HCT116 (cell line): ENCODE measurements around the gene TTC8. TPM values are rescaled to one million over a fixed set of nuclear protein-coding genes. Genes with fewer than 3 reads are reported as not detected.

Source experiments
- ATAC-seq: fragments of 200-7000 bp; cut with Tn5 transposase; 2 replicates; pipeline ENCODE4 v1.9.1; 2020; ENCODE audit warnings: mild to moderate bottlenecking, moderate library complexity
- BruUV-seq: library from RNA; stranded (reverse); fragments of 400-500 nt; replicated peaks from 2 replicates; lab custom pipeline; 2021; lab: Mats Ljungman, UMichigan
- CTCF ChIA-PET: fragments of 300-600 bp; sonication (Branson Sonifier 250); formaldehyde crosslinking; loops from one replicate; lab custom pipeline; 2021; ENCODE audit warnings: antibody characterized with exemption; lab: Charles Lee
- POLR2A ChIA-PET: fragments of 300-600, 350-600 bp; sonication (Branson Sonifier 250); formaldehyde crosslinking; loops from one replicate; lab custom pipeline; 2021; ENCODE audit warnings: antibody characterized with exemption; lab: Charles Lee
- RAD21 ChIA-PET, 2 experiments: fragments of 300-600 bp; sonication (Branson Sonifier 250); formaldehyde crosslinking; loops; one replicate each; lab custom pipeline; 2023; ENCODE audit warnings: low total read pairs in 2 of 2; ENCODE audit not compliant: uncharacterized antibody in 2 of 2, unreplicated experiment in 2 of 2, low non-redundant PET in 1 of 2; lab: Charles Lee
- DNase-seq: peaks from one replicate; pipeline ENCODE4 v3.0.0-alpha.2; 2010; ENCODE audit warnings: low read depth, low spot score
- H2AFZ ChIP-seq: fragments of 200-600 bp; shearing (Covaris generic), sonication (generic); 2 replicates; pipeline ENCODE4 v1.6.1; 2017; ENCODE audit warnings: low read depth, mixed run types, mixed read lengths, antibody characterized with exemption, low read length; ENCODE audit not compliant: poor library complexity, severe bottlenecking
- H3K27ac ChIP-seq: 2 replicates; pipeline ENCODE4 v1.5.1; 2012; ENCODE audit warnings: low read depth, low read length
- H3K27me3 ChIP-seq: fragments of 200-600 bp; sonication (generic); 2 replicates; pipeline ENCODE4 v1.6.1; 2016; ENCODE audit warnings: mixed run types, low read length, mixed read lengths; ENCODE audit not compliant: insufficient read depth
- H3K36me3 ChIP-seq, 2 experiments: fragments of 200-500 bp in 1 of 2; fragments of 200-600 bp in 1 of 2; sonication (Bioruptor generic) in 1 of 2; sonication (generic) in 1 of 2; 2 replicates each; pipeline versions ENCODE4 v1.5.1 to v1.6.1; 2014 to 2016; ENCODE audit warnings: low read length in 2 of 2, inconsistent platforms in 1 of 2, mixed read lengths in 1 of 2, mixed run types in 1 of 2; ENCODE audit not compliant: insufficient read depth in 2 of 2, control insufficient read depth in 1 of 2
- H3K4me1 ChIP-seq, 2 experiments: fragments of 200-600 bp in 1 of 2; sonication (generic) in 1 of 2; 2 replicates each; pipeline versions ENCODE4 v1.5.1 to v1.6.1; 2012 to 2017; ENCODE audit warnings: low read length in 2 of 2, inconsistent platforms in 1 of 2, mild to moderate bottlenecking in 1 of 2, mixed read lengths in 1 of 2, mixed run types in 1 of 2, moderate library complexity in 1 of 2; ENCODE audit not compliant: insufficient read depth in 2 of 2, control insufficient read depth in 1 of 2
- H3K4me2 ChIP-seq: fragments of 200-600 bp; sonication (generic); 2 replicates; pipeline ENCODE4 v1.6.1; 2017; ENCODE audit warnings: mixed run types, low read length, mixed read lengths
- H3K4me3 ChIP-seq, 2 experiments: fragments of 200-600 bp in 1 of 2; sonication (generic) in 1 of 2; replicated peaks in 1 of 2; 2 replicates each; pipeline ENCODE4 v1.5.1; 2011 to 2016; ENCODE audit warnings: low read length in 2 of 2, control low read depth in 1 of 2, low read depth in 1 of 2, mild to moderate bottlenecking in 1 of 2, mixed read lengths in 1 of 2, mixed run types in 1 of 2
- H3K79me2 ChIP-seq: fragments of 200-600 bp; sonication (generic); 2 replicates; pipeline ENCODE4 v1.6.1; 2017; ENCODE audit warnings: mild to moderate bottlenecking, mixed run types, low read length, moderate library complexity, mixed read lengths; ENCODE audit not compliant: insufficient read depth
- H3K9ac ChIP-seq: fragments of 200-600 bp; sonication (generic); 2 replicates; pipeline ENCODE4 v1.6.1; 2016; ENCODE audit warnings: low read length, mixed read lengths
- H3K9me2 ChIP-seq: fragments of 200-600 bp; sonication (generic), shearing (Covaris generic); 2 replicates; pipeline ENCODE4 v1.6.1; 2017; ENCODE audit warnings: mixed run types, mild to moderate bottlenecking, moderate library complexity; ENCODE audit not compliant: insufficient read depth
- H3K9me3 ChIP-seq, 2 experiments: fragments of 200-500 bp in 1 of 2; fragments of 200-600 bp in 1 of 2; sonication (Bioruptor generic) in 1 of 2; sonication (generic) in 1 of 2; 2 replicates each; pipeline ENCODE4 v1.6.1; 2014 to 2017; ENCODE audit warnings: low read length in 2 of 2, mixed read lengths in 2 of 2, inconsistent platforms in 1 of 2, low read depth in 1 of 2, mild to moderate bottlenecking in 1 of 2, mixed run types in 1 of 2, moderate library complexity in 1 of 2; ENCODE audit not compliant: control insufficient read depth in 1 of 2, insufficient read depth in 1 of 2
- H4K20me1 ChIP-seq: fragments of 200-600 bp; sonication (generic), shearing (Covaris generic); 2 replicates; pipeline ENCODE4 v1.6.1; 2017; ENCODE audit warnings: mixed run types, mild to moderate bottlenecking, moderate library complexity; ENCODE audit not compliant: insufficient read depth
- CEBPB ChIP-seq: IDR thresholded peaks from 2 replicates; pipeline ENCODE4 v1.6.1; 2012; ENCODE audit warnings: low read depth
- EGR1 ChIP-seq: IDR thresholded peaks from 2 replicates; pipeline ENCODE4 v1.6.1; 2012; ENCODE audit warnings: low read depth
- EZH2 ChIP-seq: fragments of 200-600 bp; sonication (generic); IDR thresholded peaks from 2 replicates; pipeline ENCODE4 v1.6.1; 2017; ENCODE audit warnings: antibody characterized with exemption, mixed run types
- EZH2phosphoT487 ChIP-seq: fragments of 200-600 bp; IDR thresholded peaks from 2 replicates; pipeline ENCODE4 v1.6.1; 2018; ENCODE audit warnings: antibody characterized with exemption, borderline replicate concordance
- FOSL1 ChIP-seq: IDR thresholded peaks from 2 replicates; pipeline ENCODE4 v1.6.1; 2012; ENCODE audit warnings: low read depth
- JUND ChIP-seq: IDR thresholded peaks from 2 replicates; pipeline ENCODE4 v1.6.1; 2012
- POLR2A ChIP-seq: IDR thresholded peaks from 2 replicates; pipeline ENCODE4 v1.7.0; 2011; ENCODE audit warnings: borderline replicate concordance; ENCODE audit not compliant: insufficient read depth, insufficient read length; ENCODE audit errors: extremely low read depth
- POLR2AphosphoS5 ChIP-seq: IDR thresholded peaks from 2 replicates; pipeline ENCODE4 v1.6.1; 2011; ENCODE audit warnings: mild to moderate bottlenecking, low read depth, low read length, moderate library complexity
- RAD21 ChIP-seq: IDR thresholded peaks from 2 replicates; pipeline ENCODE4 v1.6.1; 2012; ENCODE audit warnings: low read depth, mild to moderate bottlenecking
- SP1 ChIP-seq: IDR thresholded peaks from 2 replicates; pipeline ENCODE4 v1.6.1; 2012; ENCODE audit warnings: low read depth
- SRF ChIP-seq: IDR thresholded peaks from 2 replicates; pipeline ENCODE4 v1.6.1; 2012; ENCODE audit warnings: low read depth
- TCF7L2 ChIP-seq: IDR thresholded peaks from 2 replicates; pipeline ENCODE4 v1.7.0; 2011; ENCODE audit warnings: borderline replicate concordance, inconsistent platforms; ENCODE audit not compliant: insufficient read depth, insufficient read length; ENCODE audit errors: extremely low read depth
- YY1 ChIP-seq: IDR thresholded peaks from 2 replicates; pipeline ENCODE4 v1.6.1; 2011; ENCODE audit warnings: low read length, low read depth, moderate library complexity, mild to moderate bottlenecking; ENCODE audit not compliant: insufficient replicate concordance; ENCODE audit errors: extremely low read depth
- intact Hi-C: fragments of 100-400 bp; cut with micrococcal nuclease; formaldehyde crosslinking; loops from 2 replicates; pipeline ENCODE4 v1.10.0; 2022
- total RNA-seq: library from RNA; stranded (reverse); gene quantifications from one replicate; pipeline ENCODE4 v1.2.1, GENCODE V29; 2021; ENCODE audit not compliant: unreplicated experiment
- TF ChIP-seq, protein P1 (sequence below): IDR thresholded peaks from 2 replicates; pipeline ENCODE4 v1.6.1; 2012; ENCODE audit warnings: low read depth
- TF ChIP-seq, protein P2 (sequence below): IDR thresholded peaks from 2 replicates; pipeline ENCODE4 v1.6.1; 2012
- TF ChIP-seq, protein P3 (sequence below): IDR thresholded peaks from 2 replicates; pipeline ENCODE4 v1.6.1; 2012

TTC8 gene
- total RNA-seq, 1 experiment from 2014 or later = 21.4 TPM

DNA sequence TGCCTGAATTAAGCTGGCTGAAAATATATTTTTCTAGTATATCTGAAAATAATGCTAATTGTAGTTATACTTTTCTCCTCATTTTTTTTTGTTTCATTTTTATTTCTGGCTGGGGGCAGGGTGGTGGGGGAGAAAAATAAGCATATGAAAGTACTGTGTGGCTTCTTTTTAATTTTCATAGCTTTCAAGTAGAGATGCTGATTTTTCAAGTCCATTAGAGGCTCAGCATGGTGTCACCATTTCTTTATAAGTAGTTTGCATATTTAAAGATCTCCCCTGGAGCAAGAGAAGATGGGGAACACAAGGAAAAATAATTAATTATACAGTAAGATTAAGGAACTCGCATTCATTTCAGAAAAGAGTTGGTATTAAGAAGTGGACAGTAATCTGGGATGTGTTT is 27.1 kb downstream of the TTC8 start:
- Histone ChIP-seq H3K4me1 (peaks cover 0 to 5% of the 10 kb centered on the region in 2 experiments; a peak in 1 of 4 replicates), H4K20me1 (no peaks in the 10 kb centered on the region), H3K4me2 (no peak overlapping the region), H2AFZ (no peak overlapping the region), H3K27me3 (no peaks in the 10 kb centered on the region), H3K9me2 (no peaks in the 10 kb centered on the region), H3K79me2 (no peaks in the 10 kb centered on the region), H3K4me3 (no peak overlapping the region), H3K36me3 (no peaks in the 10 kb centered on the region), H3K9me3 (no peaks in the 10 kb centered on the region), H3K27ac (no peak overlapping the region), H3K9ac (no peak overlapping the region)
- no peak for ATAC-seq
- CTCF ChIA-PET = no interaction called here
- intact Hi-C loops = no loop called here
- no TSS peak for BruUV-seq
- no peak for DNase-seq
- RAD21 ChIA-PET = no interaction called here
- POLR2A ChIA-PET = no interaction called here
- no peak for TF ChIP-seq SRF

DNA sequence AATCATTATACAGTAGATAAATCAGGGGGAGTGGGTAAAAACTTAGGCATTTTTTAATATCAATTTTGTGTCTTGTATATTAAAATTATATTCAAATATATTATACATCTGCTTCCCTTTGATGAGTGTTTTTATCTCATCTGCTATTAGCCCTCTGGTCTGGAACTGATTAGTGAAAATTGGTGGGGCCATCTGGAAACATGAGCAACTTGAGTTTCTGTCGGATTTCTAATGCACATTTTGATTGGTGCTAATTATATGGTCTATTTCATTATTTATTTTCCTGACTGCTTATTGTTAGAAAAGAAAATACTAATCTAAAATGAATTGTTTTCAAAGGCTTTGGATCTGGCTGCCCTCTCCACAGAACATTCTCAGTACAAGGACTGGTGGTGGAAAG is 28.2 kb downstream of the TTC8 start:
- no peaks in the 10 kb centered on the region for H3K27me3 ChIP-seq
- H3K36me3 ChIP-seq = no peaks in the 10 kb centered on the region
- H3K9ac ChIP-seq = no peak overlapping the region
- intact Hi-C loops = no loop called here
- no peaks in the 10 kb centered on the region for H3K9me2 ChIP-seq
- ATAC-seq (no peak), DNase-seq (no peak)
- no peaks in the 10 kb centered on the region for H3K79me2 ChIP-seq
- ChIA-PET RAD21 (no interaction called here), CTCF (no interaction called here), POLR2A (no interaction called here)
- H4K20me1 ChIP-seq = no peaks in the 10 kb centered on the region
- no TSS peak for BruUV-seq
- no peak overlapping the region for H2AFZ ChIP-seq
- H3K4me1 ChIP-seq = peaks cover 0 to 5% of the 10 kb centered on the region in 2 experiments; a peak in 1 of 4 replicates
- TF ChIP-seq YY1 (no peak), POLR2A (no peak), EGR1 (no peak), RAD21 (no peak), EZH2 (no peak), SP1 (no peak), POLR2AphosphoS5 (no peak), JUND (no peak), EZH2phosphoT487 (no peak), TCF7L2 (no peak), FOSL1 (no peak), CEBPB (no peak)
- TF ChIP-seq, protein P1, sequence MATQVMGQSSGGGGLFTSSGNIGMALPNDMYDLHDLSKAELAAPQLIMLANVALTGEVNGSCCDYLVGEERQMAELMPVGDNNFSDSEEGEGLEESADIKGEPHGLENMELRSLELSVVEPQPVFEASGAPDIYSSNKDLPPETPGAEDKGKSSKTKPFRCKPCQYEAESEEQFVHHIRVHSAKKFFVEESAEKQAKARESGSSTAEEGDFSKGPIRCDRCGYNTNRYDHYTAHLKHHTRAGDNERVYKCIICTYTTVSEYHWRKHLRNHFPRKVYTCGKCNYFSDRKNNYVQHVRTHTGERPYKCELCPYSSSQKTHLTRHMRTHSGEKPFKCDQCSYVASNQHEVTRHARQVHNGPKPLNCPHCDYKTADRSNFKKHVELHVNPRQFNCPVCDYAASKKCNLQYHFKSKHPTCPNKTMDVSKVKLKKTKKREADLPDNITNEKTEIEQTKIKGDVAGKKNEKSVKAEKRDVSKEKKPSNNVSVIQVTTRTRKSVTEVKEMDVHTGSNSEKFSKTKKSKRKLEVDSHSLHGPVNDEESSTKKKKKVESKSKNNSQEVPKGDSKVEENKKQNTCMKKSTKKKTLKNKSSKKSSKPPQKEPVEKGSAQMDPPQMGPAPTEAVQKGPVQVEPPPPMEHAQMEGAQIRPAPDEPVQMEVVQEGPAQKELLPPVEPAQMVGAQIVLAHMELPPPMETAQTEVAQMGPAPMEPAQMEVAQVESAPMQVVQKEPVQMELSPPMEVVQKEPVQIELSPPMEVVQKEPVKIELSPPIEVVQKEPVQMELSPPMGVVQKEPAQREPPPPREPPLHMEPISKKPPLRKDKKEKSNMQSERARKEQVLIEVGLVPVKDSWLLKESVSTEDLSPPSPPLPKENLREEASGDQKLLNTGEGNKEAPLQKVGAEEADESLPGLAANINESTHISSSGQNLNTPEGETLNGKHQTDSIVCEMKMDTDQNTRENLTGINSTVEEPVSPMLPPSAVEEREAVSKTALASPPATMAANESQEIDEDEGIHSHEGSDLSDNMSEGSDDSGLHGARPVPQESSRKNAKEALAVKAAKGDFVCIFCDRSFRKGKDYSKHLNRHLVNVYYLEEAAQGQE = no peak
- TF ChIP-seq, protein P2, sequence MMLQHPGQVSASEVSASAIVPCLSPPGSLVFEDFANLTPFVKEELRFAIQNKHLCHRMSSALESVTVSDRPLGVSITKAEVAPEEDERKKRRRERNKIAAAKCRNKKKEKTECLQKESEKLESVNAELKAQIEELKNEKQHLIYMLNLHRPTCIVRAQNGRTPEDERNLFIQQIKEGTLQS = no peak
- TF ChIP-seq, protein P3, sequence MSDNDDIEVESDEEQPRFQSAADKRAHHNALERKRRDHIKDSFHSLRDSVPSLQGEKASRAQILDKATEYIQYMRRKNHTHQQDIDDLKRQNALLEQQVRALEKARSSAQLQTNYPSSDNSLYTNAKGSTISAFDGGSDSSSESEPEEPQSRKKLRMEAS = no peak
- no peak overlapping the region for H3K27ac ChIP-seq
- H3K4me3 ChIP-seq = no peak overlapping the region
- H3K9me3 ChIP-seq = no peaks in the 10 kb centered on the region
- H3K4me2 ChIP-seq = no peak overlapping the region
